WERI-Rb-1 (cell line): ENCODE results near the gene ERGIC1.

Experiments
- DNase-seq: peaks from one replicate; pipeline ENCODE4 v3.0.0-alpha.2; 2020
- H3K27ac ChIP-seq: fragments of 250-450 bp; sonication (Bioruptor Pico); 2 replicates; pipeline ENCODE4 v1.5.1; 2020; ENCODE audit warnings: mild to moderate bottlenecking, moderate library complexity
- H3K27me3 ChIP-seq: fragments of 250-450 bp; sonication (Bioruptor Pico); 2 replicates; pipeline ENCODE4 v1.5.1; 2021; ENCODE audit warnings: mild to moderate bottlenecking, low read depth, moderate library complexity; ENCODE audit not compliant: insufficient read depth, severe bottlenecking
- H3K36me3 ChIP-seq: fragments of 250-450 bp; sonication (Bioruptor Pico); 2 replicates; pipeline ENCODE4 v1.5.1; 2020; ENCODE audit warnings: mild to moderate bottlenecking, moderate library complexity
- H3K4me3 ChIP-seq: 2 replicates; pipeline ENCODE4 v1.5.1; 2011; ENCODE audit warnings: low read depth, mild to moderate bottlenecking, control low read depth, low read length
- H3K9me3 ChIP-seq: fragments of 250-450 bp; sonication (Bioruptor Pico); 2 replicates; pipeline ENCODE4 v1.5.1; 2021; ENCODE audit warnings: mild to moderate bottlenecking, moderate library complexity; ENCODE audit not compliant: severe bottlenecking
- CTCF ChIP-seq: IDR thresholded peaks from 2 replicates; pipeline ENCODE4 v1.5.1; 2011; ENCODE audit warnings: low read depth, mild to moderate bottlenecking, control low read depth, inconsistent platforms, low read length

Gene ERGIC1

GRCh38 chr5:172834415-172835289, 601 bp downstream of the ERGIC1 start:
- DNase-seq, result no peak
- Histone ChIP-seq H3K36me3 (no peaks in the 10 kb centered on the region), H3K4me3 (peak overlapping the region; percentile 81), H3K27ac (peak overlapping the region; percentile 51), H3K9me3 (no peaks in the 10 kb centered on the region), H3K27me3 (no peaks in the 10 kb centered on the region)
- no peak for TF ChIP-seq CTCF

GRCh38 chr5:172835290-172835993, 1.4 kb downstream of the ERGIC1 start:
- TF ChIP-seq CTCF, result no peak
- H3K9me3 ChIP-seq, result no peaks in the 10 kb centered on the region
- no peak for DNase-seq
- no peaks in the 10 kb centered on the region for H3K36me3 ChIP-seq
- no peak overlapping the region for H3K27ac ChIP-seq
- no peaks in the 10 kb centered on the region for H3K27me3 ChIP-seq
- peak overlapping the region; percentile 81; the same call in 1 of the 2 replicates for H3K4me3 ChIP-seq

GRCh38 chr5:172835994-172836356, 1.9 kb downstream of the ERGIC1 start:
- Histone ChIP-seq H3K27ac (no peak overlapping the region), H3K36me3 (no peaks in the 10 kb centered on the region), H3K4me3 (no peak overlapping the region), H3K27me3 (no peaks in the 10 kb centered on the region), H3K9me3 (no peaks in the 10 kb centered on the region)
- DNase-seq, result no peak
- no peak for TF ChIP-seq CTCF

GRCh38 chr5:172837640-172838039, 3.6 kb downstream of the ERGIC1 start:
- Histone ChIP-seq H3K4me3 (no peak overlapping the region), H3K27ac (no peak overlapping the region), H3K27me3 (no peaks in the 10 kb centered on the region), H3K36me3 (no peaks in the 10 kb centered on the region), H3K9me3 (no peaks in the 10 kb centered on the region)
- no peak for DNase-seq
- TF ChIP-seq CTCF, result no peak

GRCh38 chr5:172838151-172838875, 4.3 kb downstream of the ERGIC1 start:
- no peak for TF ChIP-seq CTCF
- no peaks in the 10 kb centered on the region for H3K36me3 ChIP-seq
- DNase-seq, result no peak
- no peak overlapping the region for H3K4me3 ChIP-seq
- H3K27me3 ChIP-seq, result no peaks in the 10 kb centered on the region
- H3K9me3 ChIP-seq, result no peaks in the 10 kb centered on the region
- H3K27ac ChIP-seq, result no peak overlapping the region
